Smooth muscle cell of the coronary artery (primary cell): Measurements from ENCODE around the gene SERHL2. TPM values are rescaled to one million over a fixed set of nuclear protein-coding genes. Genes with fewer than 3 reads are reported as not detected.

Experiments
- total RNA-seq: library from RNA; depleted of rRNA; stranded (reverse); fragments of >200 nt; gene quantifications from 2 replicates; pipeline ENCODE4 v1.2.3, GENCODE V29; 2014; ENCODE audit warnings: low replicate concordance

Gene SERHL2
- total RNA-seq, result 2.6 and 4.4 TPM in 2 replicates

DNA sequence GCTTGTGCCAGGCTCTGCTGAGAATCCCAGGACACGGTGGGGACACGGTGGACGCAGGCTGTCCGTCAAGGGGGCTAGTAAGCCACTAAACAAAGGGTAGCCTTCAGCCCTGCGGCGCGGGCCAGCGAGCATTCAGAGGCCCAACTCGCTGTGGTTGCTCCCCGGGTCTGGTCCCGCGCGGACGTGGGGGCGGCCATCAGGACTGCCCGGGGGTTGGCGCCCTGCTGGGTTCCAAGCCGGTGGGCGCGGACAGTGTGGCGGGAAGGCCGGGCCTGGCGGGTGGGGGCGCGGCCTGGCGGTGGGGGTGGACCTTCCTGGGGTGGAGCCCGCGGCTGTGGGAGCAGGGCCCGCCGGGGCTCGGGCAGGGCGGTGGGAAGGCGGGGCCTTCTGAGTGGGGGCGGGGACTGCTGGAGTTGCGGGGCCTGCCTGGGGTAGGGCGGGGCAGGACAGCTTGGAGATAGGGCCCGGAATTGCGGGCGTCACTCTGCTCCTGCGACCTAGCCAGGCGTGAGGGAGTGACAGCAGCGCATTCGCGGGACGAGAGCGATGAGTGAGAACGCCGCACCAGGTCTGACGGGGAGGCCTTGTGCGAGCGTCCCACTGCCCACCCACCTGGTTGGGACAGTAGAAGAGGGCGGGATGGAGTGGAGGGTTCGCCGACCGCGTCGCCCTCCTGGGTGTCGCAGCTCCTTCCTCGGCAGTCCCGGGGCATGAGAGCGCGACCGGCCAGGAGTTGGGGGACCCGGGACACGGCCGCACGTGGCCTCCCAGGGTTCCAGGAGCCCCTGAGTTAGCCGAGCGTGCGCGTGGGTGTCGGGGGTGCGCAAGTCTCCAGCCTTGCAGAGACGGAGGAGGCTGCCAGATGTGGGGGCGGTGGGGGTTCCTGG lies at the start of gene SERHL2:
Gene SERHL2, plus strand, starts transcription at position 482 of the 887 bp plus-strand sequence. Its CDS starts 65 bp downstream, at position 547.

DNA sequence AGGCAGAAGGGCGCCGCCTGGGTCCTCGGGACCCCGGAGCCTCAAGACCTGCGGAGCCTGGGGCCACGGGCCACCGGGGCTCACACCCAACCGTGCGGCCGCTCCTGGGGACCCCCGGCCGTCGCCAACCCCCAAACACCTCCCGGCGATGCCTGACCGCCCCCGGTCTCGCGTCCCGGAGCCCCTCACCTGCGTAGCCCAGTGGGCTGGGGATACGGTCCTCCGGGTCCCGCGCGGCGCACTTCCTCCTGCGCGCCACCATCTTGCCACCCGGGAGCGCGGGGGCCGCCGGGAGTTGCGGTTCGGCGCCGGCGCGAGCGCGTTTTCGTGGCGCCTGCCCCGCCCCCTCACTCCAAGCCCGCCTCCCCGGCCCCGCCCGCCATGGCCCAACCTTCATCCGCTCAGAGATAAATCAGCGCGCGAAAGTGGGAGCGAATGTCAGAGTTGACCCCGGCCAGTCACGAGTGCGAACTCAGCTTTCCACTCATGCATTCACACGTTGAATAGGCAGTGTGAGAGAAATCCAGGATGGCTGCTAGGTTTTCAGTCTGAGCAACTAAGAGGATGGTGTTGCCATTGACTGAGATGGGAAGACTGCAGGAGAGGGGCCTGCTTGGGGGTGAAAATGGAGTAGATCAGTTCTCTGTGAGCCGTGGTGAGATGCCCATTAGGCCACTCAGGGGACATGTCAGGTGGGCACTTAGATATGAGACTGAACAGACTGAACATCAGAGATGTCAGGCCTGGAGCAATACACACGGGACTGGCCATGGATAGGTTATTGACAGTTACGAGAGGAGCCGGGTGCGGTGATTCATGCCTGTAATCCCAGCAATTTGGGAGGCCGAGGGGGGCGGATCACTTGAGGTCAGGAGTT lies 34.0 kb upstream of the SERHL2 start, which contains the start of gene RRP7A:
Gene RRP7A, minus strand, starts transcription at position 272 of the 877 bp plus-strand sequence. Its CDS starts 10 bp downstream, at position 262.

DNA sequence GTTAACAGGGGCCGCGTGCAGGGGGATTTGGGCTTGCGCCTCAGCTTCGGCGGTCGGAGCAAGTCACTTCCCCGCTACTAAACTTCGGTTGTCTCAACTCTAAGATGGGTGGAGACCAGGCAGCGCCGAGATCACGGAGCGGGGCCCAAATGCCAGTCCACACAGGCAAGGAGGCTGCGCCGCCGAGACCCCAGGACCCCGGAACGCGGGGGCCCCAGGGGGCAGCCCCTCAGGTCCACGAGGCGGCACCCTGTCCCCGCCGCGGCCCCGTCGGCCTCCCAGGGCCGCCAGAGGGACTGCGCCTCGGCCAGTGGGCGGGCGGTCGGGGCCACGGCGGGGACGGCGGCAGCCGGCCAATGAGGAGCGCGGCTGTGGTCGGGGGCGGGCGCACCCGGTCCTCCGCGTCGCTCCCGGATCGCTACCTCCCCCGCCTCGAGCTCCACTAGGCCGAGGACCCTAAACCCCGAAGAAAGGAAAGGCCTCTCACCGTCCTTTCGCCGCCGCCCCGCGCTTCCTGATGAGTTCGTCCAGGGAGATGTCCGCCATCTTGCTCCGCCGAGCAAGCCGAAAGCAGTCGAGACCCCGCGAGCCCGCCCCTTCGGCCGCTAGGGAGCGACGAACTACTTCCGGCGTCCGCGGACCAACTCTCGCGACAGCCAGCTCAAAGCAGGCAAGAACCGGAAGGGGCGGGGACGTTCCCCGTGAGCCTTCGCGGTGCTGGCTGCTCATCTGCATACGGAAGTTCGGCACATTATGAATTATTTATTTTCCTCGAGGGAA lies 60.7 kb downstream of the SERHL2 start, which contains the start of gene POLDIP3:
Gene POLDIP3, minus strand, starts transcription at position 572 of the 780 bp plus-strand sequence. Its CDS starts 26 bp downstream, at position 546.

Other genes with a start within 250 kb of the SERHL2 start
- gene NFAM1, start 121.6 kb upstream of the SERHL2 start, total RNA-seq, result not detected in 2 replicates
- 14.7 and 29.7 TPM in 2 replicates for gene RRP7A, start 34.2 kb upstream of the SERHL2 start, total RNA-seq
- 24.1 and 25.6 TPM in 2 replicates for gene POLDIP3, start 60.9 kb downstream of the SERHL2 start, total RNA-seq
- gene ATP5MGL, start 86.6 kb downstream of the SERHL2 start, total RNA-seq, result 0.38 and 1.2 TPM in 2 replicates
- 42.1 and 56.8 TPM in 2 replicates for gene CYB5R3, start 95.4 kb downstream of the SERHL2 start, total RNA-seq
- gene A4GALT, start 166.9 kb downstream of the SERHL2 start, total RNA-seq, result 16.8 and 31.9 TPM in 2 replicates